GM21825 (cell line): ENCODE results near the gene ABCB9.

Source experiments
- ATAC-seq: cut with Tn5 transposase; IDR thresholded peaks from one replicate; pipeline ENCODE4 v1.9.1; 2021; ENCODE audit warnings: mild to moderate bottlenecking, moderate library complexity; ENCODE audit not compliant: unreplicated experiment

ABCB9 gene

GRCh38 chr12:122995503-122996187, 29.4 kb upstream of the ABCB9 start:
- no peak for ATAC-seq

GRCh38 chr12:122994781-122995502, 28.7 kb upstream of the ABCB9 start:
- ATAC-seq = no peak

- ATAC-seq = no peak
Measured at GRCh38 chr12:122994140-122994675, 27.9 kb upstream of the ABCB9 start.

GRCh38 chr12:122992386-122992785, 26.1 kb upstream of the ABCB9 start:
- ATAC-seq = no peak

GRCh38 chr12:122991623-122992275, 25.5 kb upstream of the ABCB9 start:
- no peak for ATAC-seq

- ATAC-seq = no peak
Measured at GRCh38 chr12:122990961-122991622, 24.8 kb upstream of the ABCB9 start.

- ATAC-seq = no peak
Measured at GRCh38 chr12:122990561-122990960, 24.3 kb upstream of the ABCB9 start.

GRCh38 chr12:122989874-122990419, 23.7 kb upstream of the ABCB9 start:
- no peak for ATAC-seq

- ATAC-seq = no peak
Measured at GRCh38 chr12:122989225-122989839, 23.1 kb upstream of the ABCB9 start.

- no peak for ATAC-seq
Measured at GRCh38 chr12:122988612-122989212, 22.4 kb upstream of the ABCB9 start.

GRCh38 chr12:122988036-122988435, 21.8 kb upstream of the ABCB9 start:
- no peak for ATAC-seq

GRCh38 chr12:122987086-122987951, 21.1 kb upstream of the ABCB9 start:
- no peak for ATAC-seq

- no peak for ATAC-seq
Measured at GRCh38 chr12:122986258-122986871, 20.1 kb upstream of the ABCB9 start.

GRCh38 chr12:122985338-122986257, 19.3 kb upstream of the ABCB9 start:
- ATAC-seq = no peak

GRCh38 chr12:122984612-122985337, 18.5 kb upstream of the ABCB9 start:
- ATAC-seq = no peak

GRCh38 chr12:122983789-122984515, 17.7 kb upstream of the ABCB9 start:
- no peak for ATAC-seq
